Mesenchymal stem cell (in vitro differentiated cells and primary cell): ENCODE measurements around the gene GFRA1.

Source experiments
- DNase-seq: peaks from one replicate; pipeline ENCODE4 v3.0.0-alpha.2; 2013
- H2AFZ ChIP-seq: one replicate; pipeline ENCODE4 v1.6.1; 2013; ENCODE audit warnings: low read depth, mild to moderate bottlenecking, control low read depth, inconsistent platforms, low read length, moderate library complexity
- H2AK5ac ChIP-seq: 2 replicates; pipeline ENCODE4 v1.6.1; 2013; ENCODE audit warnings: low read length, moderate library complexity, mild to moderate bottlenecking, inconsistent platforms; ENCODE audit not compliant: severe bottlenecking
- H2BK120ac ChIP-seq: one replicate; pipeline ENCODE4 v1.6.1; 2013; ENCODE audit warnings: low read depth, mild to moderate bottlenecking, inconsistent platforms, low read length, moderate library complexity
- H2BK12ac ChIP-seq, 2 experiments: one replicate each; pipeline ENCODE4 v1.6.1; 2013; ENCODE audit warnings: inconsistent platforms in 2 of 2, low read length in 2 of 2, mild to moderate bottlenecking in 2 of 2, moderate library complexity in 2 of 2, control low read depth in 1 of 2
- H2BK15ac ChIP-seq: one replicate; pipeline ENCODE4 v1.6.1; 2013; ENCODE audit warnings: mild to moderate bottlenecking, low read depth, inconsistent platforms; ENCODE audit not compliant: poor library complexity, severe bottlenecking
- H2BK5ac ChIP-seq: 2 replicates; pipeline ENCODE4 v1.6.1; 2013; ENCODE audit warnings: low read depth, mild to moderate bottlenecking, low read length, control low read depth, inconsistent platforms; ENCODE audit not compliant: poor library complexity, severe bottlenecking
- H3K14ac ChIP-seq, 2 experiments: one replicate each; pipeline ENCODE4 v1.6.1; 2013; ENCODE audit warnings: inconsistent platforms in 2 of 2, low read length in 2 of 2, control low read depth in 1 of 2, mild to moderate bottlenecking in 1 of 2, moderate library complexity in 1 of 2
- H3K18ac ChIP-seq, 2 experiments: one replicate each; pipeline ENCODE4 v1.6.1; 2013; ENCODE audit warnings: inconsistent platforms in 2 of 2, low read length in 2 of 2, control low read depth in 1 of 2, low read depth in 1 of 2, mild to moderate bottlenecking in 1 of 2
- H3K23ac ChIP-seq, 2 experiments: one replicate each; pipeline ENCODE4 v1.6.1; 2013; ENCODE audit warnings: inconsistent platforms in 2 of 2, low read length in 2 of 2, mild to moderate bottlenecking in 2 of 2, moderate library complexity in 2 of 2, control low read depth in 1 of 2
- H3K27ac ChIP-seq: 2 replicates; pipeline ENCODE4 v1.5.1; 2013; ENCODE audit warnings: mild to moderate bottlenecking, moderate library complexity, low read length, control low read depth, inconsistent platforms; ENCODE audit not compliant: poor library complexity, severe bottlenecking
- H3K27me3 ChIP-seq, 2 experiments: 2 replicates each; pipeline versions ENCODE4 v1.6.1 to v1.7.0; 2013; ENCODE audit warnings: low read length in 2 of 2, mild to moderate bottlenecking in 2 of 2, moderate library complexity in 2 of 2, control low read depth in 1 of 2, inconsistent platforms in 1 of 2; ENCODE audit not compliant: control insufficient read depth in 1 of 2, insufficient read depth in 1 of 2
- H3K36me3 ChIP-seq, 2 experiments: 2 replicates each; pipeline versions ENCODE4 v1.6.1 to v1.7.0; 2013; ENCODE audit warnings: low read length in 2 of 2, control low read depth in 1 of 2, inconsistent platforms in 1 of 2, low read depth in 1 of 2, mild to moderate bottlenecking in 1 of 2; ENCODE audit not compliant: insufficient read depth in 2 of 2, control insufficient read depth in 1 of 2
- H3K4ac ChIP-seq, 2 experiments: one replicate each; pipeline ENCODE4 v1.6.1; 2013; ENCODE audit warnings: inconsistent platforms in 2 of 2, low read length in 2 of 2, mild to moderate bottlenecking in 2 of 2, moderate library complexity in 2 of 2, control low read depth in 1 of 2, low read depth in 1 of 2
- H3K4me1 ChIP-seq: 2 replicates; pipeline ENCODE4 v1.6.1; 2013; ENCODE audit warnings: low read depth, low read length, control low read depth; ENCODE audit not compliant: control insufficient read depth, insufficient read depth
- H3K4me2 ChIP-seq: 2 replicates; pipeline ENCODE4 v1.6.1; 2013; ENCODE audit warnings: low read length, mild to moderate bottlenecking, inconsistent platforms; ENCODE audit not compliant: poor library complexity, severe bottlenecking
- H3K4me3 ChIP-seq, 2 experiments: 2 replicates each; pipeline versions ENCODE4 v1.5.1 to v1.7.0; 2013; ENCODE audit warnings: low read length in 2 of 2, mild to moderate bottlenecking in 2 of 2, control low read depth in 1 of 2, low read depth in 1 of 2; ENCODE audit not compliant: insufficient read depth in 1 of 2
- H3K79me1 ChIP-seq: replicated peaks from 2 replicates; pipeline ENCODE4 v1.6.1; 2013; ENCODE audit warnings: mild to moderate bottlenecking, control low read depth, low read length, inconsistent platforms; ENCODE audit not compliant: poor library complexity, severe bottlenecking
- H3K9ac ChIP-seq: 2 replicates; pipeline ENCODE4 v1.7.0; 2013; ENCODE audit warnings: mild to moderate bottlenecking, low read length, moderate library complexity
- H3K9me3 ChIP-seq: 2 replicates; pipeline ENCODE4 v1.7.0; 2013; ENCODE audit warnings: mild to moderate bottlenecking, low read length; ENCODE audit not compliant: control insufficient read depth
- H4K8ac ChIP-seq: one replicate; pipeline ENCODE4 v1.6.1; 2013; ENCODE audit warnings: inconsistent platforms, mild to moderate bottlenecking, low read length, moderate library complexity
- H4K91ac ChIP-seq: one replicate; pipeline ENCODE4 v1.6.1; 2013; ENCODE audit warnings: mild to moderate bottlenecking, low read length, inconsistent platforms
- WGBS: methylation state at CpG from one replicate; pipeline ENCODE4 v1.1.7; 2013; ENCODE audit warnings: mixed read lengths; 5-methylcytosine and 5-hydroxymethylcytosine counted together

Gene GFRA1

DNA sequence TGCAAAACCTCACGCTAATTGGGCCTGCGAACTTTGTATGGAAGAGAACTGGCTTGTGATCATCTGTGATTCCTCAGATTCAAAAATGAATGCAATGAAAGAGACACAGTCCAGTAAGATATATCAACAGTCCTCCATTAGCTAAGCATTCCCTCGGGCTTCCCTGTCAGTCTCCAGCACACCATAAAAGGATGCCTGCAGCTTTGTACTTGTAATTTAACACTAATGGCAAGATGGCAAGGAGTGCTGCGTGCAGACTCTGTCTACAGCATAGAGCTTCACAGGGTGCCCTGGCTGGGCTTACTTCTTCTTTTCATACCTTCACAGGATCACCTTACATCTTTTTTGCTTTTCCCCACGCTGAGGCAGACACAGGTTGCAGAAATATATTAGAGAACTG lies 200.0 kb downstream of the GFRA1 start:
- Histone ChIP-seq H2BK15ac (no peak overlapping the region), H3K79me1 (peaks cover 7% of the 10 kb centered on the region), H3K36me3 (peaks cover 0 to 26% of the 10 kb centered on the region in 2 experiments), H3K4ac (no peak overlapping the region), H3K4me1 (peaks cover 2% of the 10 kb centered on the region), H2BK120ac (no peak overlapping the region), H3K4me2 (no peak overlapping the region), H3K9ac (no peak overlapping the region), H2AFZ (no peak overlapping the region), H3K27me3 (no peaks in the 10 kb centered on the region), H3K18ac (no peak overlapping the region), H3K23ac (no peak overlapping the region), H2BK5ac (no peak overlapping the region), H2BK12ac (no peak overlapping the region), H4K8ac (no peak overlapping the region), H3K14ac (no peak overlapping the region), H3K27ac (no peak overlapping the region), H2AK5ac (no peak overlapping the region), H3K9me3 (no peaks in the 10 kb centered on the region), H4K91ac (no peak overlapping the region), H3K4me3 (no peak overlapping the region)
- DNase-seq: no peak
- 58% methylated on average over 4 of the region's 5 CpGs for WGBS

DNA sequence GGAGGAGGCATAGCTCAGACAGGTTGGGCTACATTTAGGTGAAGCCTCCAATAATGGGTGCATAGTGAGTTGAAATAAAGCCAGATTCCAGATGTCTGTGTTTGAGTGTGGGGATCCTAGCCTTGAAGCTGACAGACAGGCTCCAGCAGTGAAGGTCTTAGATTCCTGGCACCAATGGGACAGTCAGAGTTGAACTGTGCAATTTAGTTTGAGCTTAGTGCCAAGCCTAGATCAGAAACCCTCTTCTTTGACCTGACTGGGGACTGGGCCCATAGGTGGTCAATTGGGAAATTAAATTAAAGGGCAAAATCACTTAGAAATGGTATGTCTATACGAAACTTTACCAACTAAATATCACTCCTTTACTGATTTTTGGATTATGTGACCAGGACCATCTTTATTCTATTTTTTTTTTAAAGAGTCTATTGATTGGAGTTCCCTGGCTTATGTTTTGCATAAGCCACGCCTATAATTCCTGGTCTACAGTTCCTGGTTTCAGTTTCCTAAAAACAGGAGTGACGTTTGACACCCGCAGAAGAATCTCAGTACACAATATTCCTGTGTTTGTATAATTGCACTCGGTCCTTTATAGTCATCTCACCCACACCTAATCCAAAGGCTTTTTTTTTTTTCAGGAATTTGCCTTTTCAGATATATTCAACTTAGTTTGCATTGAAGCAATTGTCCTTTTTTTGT lies 201.4 kb downstream of the GFRA1 start:
- H3K23ac ChIP-seq: no peak overlapping the region
- no peak overlapping the region for H3K4me3 ChIP-seq
- H2BK15ac ChIP-seq: no peak overlapping the region
- no peak overlapping the region for H3K9ac ChIP-seq
- H2AFZ ChIP-seq: no peak overlapping the region
- peaks cover 0 to 30% of the 10 kb centered on the region in 2 experiments for H3K36me3 ChIP-seq
- no peak overlapping the region for H4K91ac ChIP-seq
- no peaks in the 10 kb centered on the region for H3K9me3 ChIP-seq
- H2BK12ac ChIP-seq: no peak overlapping the region
- H3K27ac ChIP-seq: no peak overlapping the region
- no peak overlapping the region for H2AK5ac ChIP-seq
- H3K27me3 ChIP-seq: no peaks in the 10 kb centered on the region
- peaks cover 8% of the 10 kb centered on the region for H3K79me1 ChIP-seq
- peaks cover 2% of the 10 kb centered on the region for H3K4me1 ChIP-seq
- no peak overlapping the region for H3K4ac ChIP-seq
- 91% methylated on average over 4 of the region's 5 CpGs for WGBS
- H4K8ac ChIP-seq: no peak overlapping the region
- no peak for DNase-seq
- H3K18ac ChIP-seq: no peak overlapping the region
- H2BK5ac ChIP-seq: no peak overlapping the region
- no peak overlapping the region for H3K4me2 ChIP-seq
- no peak overlapping the region for H3K14ac ChIP-seq
- no peak overlapping the region for H2BK120ac ChIP-seq

DNA sequence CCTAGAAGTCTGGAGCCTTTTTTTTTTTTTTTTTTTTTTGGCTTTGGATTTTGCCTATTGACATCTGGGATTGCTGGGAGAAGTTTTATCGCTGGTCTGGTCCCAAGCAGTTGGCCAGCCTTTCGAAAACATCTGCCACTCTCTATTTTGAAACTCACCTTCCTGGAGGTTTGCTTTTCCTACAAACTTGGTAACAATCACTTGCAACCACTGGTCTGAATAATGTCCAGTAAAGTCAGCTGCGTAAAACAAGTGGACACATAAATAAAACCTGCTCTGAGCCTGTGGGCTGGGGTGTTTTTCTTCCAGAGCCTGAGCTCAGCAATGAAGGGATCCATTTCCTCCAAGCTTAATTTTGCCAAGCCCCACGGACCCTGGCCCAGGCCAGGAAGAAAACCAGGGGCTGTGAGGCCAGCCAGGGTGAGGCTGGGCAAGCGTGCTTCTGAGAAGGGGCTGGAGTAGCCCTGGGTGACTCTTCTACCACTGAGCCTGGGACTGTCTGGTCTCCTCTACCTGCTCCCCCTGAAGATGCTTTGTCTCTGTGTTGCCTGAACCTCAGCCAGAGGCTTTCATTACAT lies 202.2 kb downstream of the GFRA1 start:
- no peak for DNase-seq
- no peak overlapping the region for H2BK15ac ChIP-seq
- H3K4me2 ChIP-seq: no peak overlapping the region
- peaks cover 0 to 31% of the 10 kb centered on the region in 2 experiments for H3K36me3 ChIP-seq
- H4K91ac ChIP-seq: no peak overlapping the region
- H2AFZ ChIP-seq: no peak overlapping the region
- H3K27ac ChIP-seq: no peak overlapping the region
- H3K9me3 ChIP-seq: no peaks in the 10 kb centered on the region
- no peak overlapping the region for H2AK5ac ChIP-seq
- no peak overlapping the region for H2BK12ac ChIP-seq
- no peak overlapping the region for H3K23ac ChIP-seq
- peak overlapping the region; percentile 30 for H4K8ac ChIP-seq
- no peak overlapping the region for H3K4ac ChIP-seq
- H3K9ac ChIP-seq: no peak overlapping the region
- H3K14ac ChIP-seq: no peak overlapping the region
- H2BK5ac ChIP-seq: no peak overlapping the region
- H3K27me3 ChIP-seq: no peaks in the 10 kb centered on the region
- WGBS: 88% methylated on average over 5 of the region's 5 CpGs
- H2BK120ac ChIP-seq: no peak overlapping the region
- peaks cover 10% of the 10 kb centered on the region for H3K79me1 ChIP-seq
- H3K18ac ChIP-seq: no peak overlapping the region
- no peak overlapping the region for H3K4me3 ChIP-seq
- H3K4me1 ChIP-seq: no peaks in the 10 kb centered on the region

GRCh38 chr10:116069856-116070255 lies 203.2 kb downstream of the GFRA1 start:
- Histone ChIP-seq H3K4me1 (no peaks in the 10 kb centered on the region), H2BK120ac (no peak overlapping the region), H3K4ac (no peak overlapping the region), H3K27ac (no peak overlapping the region), H3K14ac (no peak overlapping the region), H3K18ac (no peak overlapping the region), H3K36me3 (peaks cover 0 to 35% of the 10 kb centered on the region in 2 experiments), H2BK12ac (no peak overlapping the region), H3K23ac (no peak overlapping the region), H4K91ac (no peak overlapping the region), H3K4me3 (no peak overlapping the region), H3K27me3 (no peaks in the 10 kb centered on the region), H2AFZ (no peak overlapping the region), H3K79me1 (peaks cover 10% of the 10 kb centered on the region), H4K8ac (no peak overlapping the region), H2AK5ac (no peak overlapping the region), H3K9ac (no peak overlapping the region), H3K4me2 (no peak overlapping the region), H2BK15ac (no peak overlapping the region), H3K9me3 (no peaks in the 10 kb centered on the region), H2BK5ac (no peak overlapping the region)
- WGBS: 60% methylated on average over 5 of the region's 5 CpGs
- no peak for DNase-seq
